ENCODE measurements around the gene FIGNL1.

Gene FIGNL1

DNA sequence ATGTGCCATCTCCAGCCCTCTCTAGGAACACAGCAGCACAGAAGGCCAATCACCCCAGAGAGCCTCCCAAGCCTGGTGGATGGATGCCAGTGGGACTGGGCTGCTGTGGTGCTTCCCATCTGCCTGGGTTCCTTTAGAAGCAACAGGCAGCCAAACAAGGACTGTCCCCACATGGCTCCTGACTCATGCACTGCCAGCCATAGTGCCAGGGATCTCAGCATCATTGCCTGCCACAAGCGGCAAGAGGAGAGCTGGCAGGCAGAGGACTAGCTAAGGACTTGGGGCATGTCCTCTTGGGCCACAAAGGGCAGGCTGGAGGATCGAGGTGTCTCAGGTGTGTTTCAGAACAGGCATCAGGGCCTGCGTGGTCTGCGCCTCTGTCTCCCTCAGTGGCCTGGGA is 23.4 kb upstream of the FIGNL1 start:
- no peak overlapping the region for H3K27ac ChIP-seq
- POLR2A ChIA-PET (ENCODE audit: low non-redundant PET): no interaction called here
- TF ChIP-seq, protein P1, sequence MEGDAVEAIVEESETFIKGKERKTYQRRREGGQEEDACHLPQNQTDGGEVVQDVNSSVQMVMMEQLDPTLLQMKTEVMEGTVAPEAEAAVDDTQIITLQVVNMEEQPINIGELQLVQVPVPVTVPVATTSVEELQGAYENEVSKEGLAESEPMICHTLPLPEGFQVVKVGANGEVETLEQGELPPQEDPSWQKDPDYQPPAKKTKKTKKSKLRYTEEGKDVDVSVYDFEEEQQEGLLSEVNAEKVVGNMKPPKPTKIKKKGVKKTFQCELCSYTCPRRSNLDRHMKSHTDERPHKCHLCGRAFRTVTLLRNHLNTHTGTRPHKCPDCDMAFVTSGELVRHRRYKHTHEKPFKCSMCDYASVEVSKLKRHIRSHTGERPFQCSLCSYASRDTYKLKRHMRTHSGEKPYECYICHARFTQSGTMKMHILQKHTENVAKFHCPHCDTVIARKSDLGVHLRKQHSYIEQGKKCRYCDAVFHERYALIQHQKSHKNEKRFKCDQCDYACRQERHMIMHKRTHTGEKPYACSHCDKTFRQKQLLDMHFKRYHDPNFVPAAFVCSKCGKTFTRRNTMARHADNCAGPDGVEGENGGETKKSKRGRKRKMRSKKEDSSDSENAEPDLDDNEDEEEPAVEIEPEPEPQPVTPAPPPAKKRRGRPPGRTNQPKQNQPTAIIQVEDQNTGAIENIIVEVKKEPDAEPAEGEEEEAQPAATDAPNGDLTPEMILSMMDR (conservative IDR thresholded peaks at IDR 0.05; ENCODE audit: low read depth): no peak
- DNase-seq (ENCODE audit: low spot score): no peak
- CTCF ChIA-PET: interaction anchor here (2.0 kb wide), 1 partner anchor 687 kb away, joined by 5 read pairs; no protein-coding TSS in a partner anchor

GRCh38 chr7:50472427-50472826 is 22.3 kb upstream of the FIGNL1 start:
- no peak overlapping the region for H3K27ac ChIP-seq
- POLR2A ChIA-PET (ENCODE audit: low non-redundant PET): no interaction called here
- TF ChIP-seq, protein P1 (conservative IDR thresholded peaks at IDR 0.05; ENCODE audit: low read depth): no peak
- CTCF ChIA-PET: interaction anchor here (2.0 kb wide), 1 partner anchor 688 kb away, joined by 5 read pairs; no protein-coding TSS in a partner anchor
- DNase-seq (ENCODE audit: low spot score): no peak

DNA sequence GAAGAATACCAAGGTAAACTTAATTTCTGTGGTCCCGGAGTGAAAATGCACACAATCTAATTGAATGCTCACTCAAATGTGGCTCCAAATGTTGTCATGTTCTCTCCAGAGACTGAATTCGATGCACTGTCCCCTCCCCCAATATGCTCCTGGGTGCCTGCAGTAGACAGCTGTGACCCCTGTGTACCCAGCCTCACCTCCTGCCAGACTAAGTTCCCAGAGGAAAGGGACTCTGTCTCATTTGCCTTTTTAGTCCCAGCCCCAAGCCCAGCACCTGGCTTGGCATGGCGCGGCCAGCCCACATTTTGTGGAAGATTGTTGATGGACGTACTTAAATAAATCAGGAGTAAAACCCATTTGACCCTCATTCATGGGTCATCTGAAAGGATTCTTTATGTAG is 21.8 kb upstream of the FIGNL1 start:
- no peak overlapping the region for H3K27ac ChIP-seq
- POLR2A ChIA-PET (ENCODE audit: low non-redundant PET): no interaction called here
- CTCF ChIA-PET: no interaction called here
- no peak for DNase-seq (ENCODE audit: low spot score)
- TF ChIP-seq, protein P1 (conservative IDR thresholded peaks at IDR 0.05; ENCODE audit: low read depth): no peak

- ChIA-PET CTCF (interaction anchor here (0.7 to 1.1 kb wide), 2 partner anchors 163 to 692 kb away, joined by 4 read pairs; no protein-coding TSS in a partner anchor), POLR2A (ENCODE audit: low non-redundant PET) (no interaction called here)
- TF ChIP-seq, protein P1 (conservative IDR thresholded peaks at IDR 0.05; ENCODE audit: low read depth): no peak
- no peak for DNase-seq (ENCODE audit: low spot score)
- H3K27ac ChIP-seq: no peak overlapping the region
Observed at GRCh38 chr7:50470250-50471163, 20.4 kb upstream of the FIGNL1 start.

- POLR2A ChIA-PET (ENCODE audit: low non-redundant PET): interaction anchor here (0.6 kb wide), 1 partner anchor 71 kb away, joined by 9 read pairs; no protein-coding TSS in a partner anchor
- CTCF ChIA-PET: interaction anchor here (0.9 to 2.1 kb wide), 4 partner anchors 34 to 692 kb away, joined by 4 to 17 read pairs (median 4); no protein-coding TSS in a partner anchor
- no peak overlapping the region for H3K27ac ChIP-seq
- no peak for DNase-seq (ENCODE audit: low spot score)
- TF ChIP-seq, protein P1 (conservative IDR thresholded peaks at IDR 0.05; ENCODE audit: low read depth): no peak
Observed at GRCh38 chr7:50469181-50469580, 19.0 kb upstream of the FIGNL1 start.

DNA sequence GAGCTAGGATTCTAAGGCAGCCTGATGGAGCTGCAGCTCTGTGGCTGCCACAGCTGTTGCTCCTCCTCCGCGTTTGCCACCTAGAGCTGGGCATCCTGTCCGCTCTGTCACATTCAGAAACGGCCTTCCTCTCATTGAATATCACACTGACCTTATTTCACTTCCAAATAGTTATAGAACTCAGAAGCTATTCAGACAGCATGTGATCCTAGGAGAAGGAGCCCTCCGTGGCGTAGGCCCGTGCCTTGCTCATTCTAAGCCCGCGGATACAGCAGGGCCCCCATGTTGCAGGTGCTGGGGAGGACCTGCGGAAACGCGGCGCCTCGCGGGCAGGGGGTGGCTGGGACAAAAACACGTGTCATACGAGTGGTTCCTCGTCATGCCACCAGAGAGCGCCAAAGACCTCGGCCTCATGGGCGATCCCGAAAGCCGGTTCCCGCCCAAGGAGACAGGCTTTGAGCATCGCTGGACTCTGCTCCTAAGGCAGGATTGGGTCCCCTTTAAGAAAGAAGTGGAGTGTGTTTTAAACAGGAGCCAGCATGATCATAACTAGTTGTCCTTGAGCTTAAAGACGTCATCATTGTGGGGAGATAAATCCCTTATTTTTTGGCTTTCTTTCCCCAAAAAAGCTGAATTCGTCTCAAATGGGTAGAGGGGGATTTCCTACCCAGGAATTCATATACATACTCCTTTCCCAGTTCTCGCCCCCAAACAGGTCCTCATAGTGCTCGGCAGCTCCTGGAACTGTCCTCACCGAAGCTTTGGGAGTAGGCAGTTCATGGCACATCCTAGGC is 17.9 kb upstream of the FIGNL1 start:
- ChIA-PET POLR2A (ENCODE audit: low non-redundant PET) (no interaction called here), CTCF (interaction anchor here (0.6 to 3.1 kb wide), 22 partner anchors 12 to 775 kb away, joined by 3 to 17 read pairs (median 3); partner anchors contain the start of gene ZPBP)
- TF ChIP-seq, protein P1 (conservative IDR thresholded peaks at IDR 0.05; ENCODE audit: low read depth): peak; percentile 96
- DNase-seq (ENCODE audit: low spot score): peak; percentile 78
- H3K27ac ChIP-seq: no peak overlapping the region
